Loucy (cell line): Measurements from ENCODE around the gene CLSTN2.

Experiments used
- CTCF ChIP-seq: fragments of 200-600 bp; sonication (generic); conservative IDR thresholded peaks from 2 replicates; pipeline ENCODE4 v1.5.1; 2014; ENCODE audit warnings: mild to moderate bottlenecking, antibody characterized with exemption, low read length
- EZH2phosphoT487 ChIP-seq: fragments of 200-600 bp; IDR thresholded peaks from 2 replicates; pipeline ENCODE4 v1.6.1; 2018; ENCODE audit warnings: antibody characterized with exemption, mild to moderate bottlenecking, moderate library complexity, borderline replicate concordance

DNA sequence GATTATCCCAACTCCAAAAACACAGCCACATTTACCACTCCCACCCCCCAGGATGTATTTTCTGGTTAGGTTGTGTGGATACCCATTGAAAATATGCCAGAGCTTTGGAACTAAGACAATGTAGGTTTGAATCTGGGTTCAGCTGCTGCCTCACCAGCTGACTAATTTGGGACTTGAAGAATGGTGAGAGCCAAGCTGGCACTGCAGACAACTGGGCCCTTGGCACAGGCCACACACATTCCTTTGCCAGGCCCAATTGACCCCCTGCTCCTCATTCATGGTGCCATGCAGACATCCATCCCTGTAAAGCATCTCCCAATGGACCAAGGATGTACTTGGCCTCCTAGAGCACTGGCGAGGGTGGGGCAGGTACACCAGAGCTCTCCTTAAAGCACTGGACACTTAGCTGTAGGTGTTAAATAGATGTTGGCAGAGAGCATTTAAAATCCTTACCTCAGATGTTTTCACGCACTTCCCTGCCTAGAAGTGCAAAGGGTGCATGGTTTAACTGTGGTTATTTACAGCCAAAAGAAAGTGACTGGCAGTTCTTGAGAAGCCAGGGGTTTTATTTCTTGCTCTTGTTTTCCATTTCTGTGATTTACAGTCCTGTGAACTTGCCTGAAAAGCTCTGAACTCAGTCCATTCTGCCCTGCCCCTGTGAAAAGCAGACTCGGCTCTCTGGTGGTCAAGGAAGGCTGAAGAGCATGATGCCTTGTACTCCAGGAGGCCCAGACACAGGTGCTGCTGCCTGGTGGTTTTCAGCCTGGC, 138.5 kb downstream of the CLSTN2 start:
- no peak for TF ChIP-seq CTCF
- no peak for TF ChIP-seq EZH2phosphoT487
